Stimulated activated CD4-positive, alpha-beta T cell treated with anti-CD3 and anti-CD28 coated beads, Interleukin-12 subunit alpha, Interleukin-12 subunit beta, amount 100 ng/mL, for 4 hours (primary cell): Measurements from ENCODE around the gene WBP1L.
"Not testable (repeated sequence)": the region's sequence is repeated elsewhere in the genome, so short reads cannot be mapped to it uniquely, and the experiment has no call there.

ENCODE experiments used
- DNase-seq: peaks from one replicate; pipeline ENCODE4 v3.0.0-alpha.2; 2020

WBP1L gene

GRCh38 chr10:102814453-102814871 is 70.7 kb downstream of the WBP1L start:
- no peak for DNase-seq

- DNase-seq = no peak
Measured at GRCh38 chr10:102814873-102815661, 71.3 kb downstream of the WBP1L start.

GRCh38 chr10:102815790-102816549 is 72.2 kb downstream of the WBP1L start:
- no peak for DNase-seq

DNA sequence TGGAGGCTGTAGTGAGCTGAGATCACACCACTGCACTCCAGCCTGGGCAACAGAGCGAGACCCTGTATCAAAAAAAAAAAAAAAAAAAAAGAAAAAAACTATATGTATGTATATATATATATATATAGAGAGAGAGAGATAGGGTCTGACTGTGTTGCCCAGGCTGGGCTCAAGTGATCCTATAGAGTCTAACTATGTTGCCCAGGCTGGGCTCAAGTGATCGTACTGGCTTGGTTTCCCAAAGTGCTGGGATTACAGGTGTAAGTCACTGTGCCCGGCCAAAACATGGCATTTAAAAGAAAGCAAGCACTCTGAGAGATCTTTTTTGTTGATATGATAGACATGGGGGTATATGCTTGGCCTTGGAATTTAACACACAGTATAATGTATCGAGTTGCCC is 73.4 kb downstream of the WBP1L start:
- no peak for DNase-seq

- no peak for DNase-seq
Measured at GRCh38 chr10:102819054-102819453, 75.3 kb downstream of the WBP1L start.

GRCh38 chr10:102820008-102820407 is 76.3 kb downstream of the WBP1L start:
- DNase-seq = not testable (repeated sequence)

DNA sequence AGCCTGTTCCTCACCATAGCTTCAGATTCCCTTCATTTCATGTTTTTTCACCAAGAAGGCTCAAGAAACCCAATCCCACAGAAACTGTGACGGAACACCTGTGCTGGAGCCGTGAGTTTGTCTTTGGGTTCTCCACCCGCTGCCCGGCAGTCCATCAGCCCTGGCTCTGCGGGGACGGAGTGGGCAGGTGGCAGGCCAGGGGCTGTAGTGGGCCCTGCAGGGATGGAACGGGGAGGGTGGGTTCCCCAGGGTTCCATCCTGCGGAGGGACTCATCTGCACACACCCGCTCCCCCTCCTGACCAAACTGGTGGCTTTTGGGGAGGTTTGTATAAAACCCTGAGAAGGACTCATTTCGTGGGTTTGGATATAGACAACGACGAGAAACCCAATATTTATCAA is 78.5 kb downstream of the WBP1L start:
- no peak for DNase-seq

DNA sequence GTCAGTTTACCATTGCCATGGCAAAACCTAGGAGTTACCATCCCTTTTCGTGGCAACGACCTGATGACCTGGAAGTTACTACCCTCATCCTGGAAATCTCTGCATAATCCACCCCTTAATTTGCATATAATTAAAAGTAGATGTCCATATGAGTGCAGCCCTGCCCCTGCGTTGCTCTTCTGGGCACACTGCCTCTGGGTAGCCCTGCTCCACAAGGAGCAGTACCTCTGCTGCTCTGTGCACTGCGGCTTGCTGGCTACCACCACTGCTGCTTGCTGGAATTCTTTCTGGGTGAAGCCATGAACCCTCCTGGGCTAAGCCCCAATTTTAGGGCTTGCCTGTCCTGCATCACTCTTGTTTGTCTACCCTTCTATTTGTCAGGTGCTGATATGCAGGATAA is 80.9 kb downstream of the WBP1L start:
- no peak for DNase-seq

DNA sequence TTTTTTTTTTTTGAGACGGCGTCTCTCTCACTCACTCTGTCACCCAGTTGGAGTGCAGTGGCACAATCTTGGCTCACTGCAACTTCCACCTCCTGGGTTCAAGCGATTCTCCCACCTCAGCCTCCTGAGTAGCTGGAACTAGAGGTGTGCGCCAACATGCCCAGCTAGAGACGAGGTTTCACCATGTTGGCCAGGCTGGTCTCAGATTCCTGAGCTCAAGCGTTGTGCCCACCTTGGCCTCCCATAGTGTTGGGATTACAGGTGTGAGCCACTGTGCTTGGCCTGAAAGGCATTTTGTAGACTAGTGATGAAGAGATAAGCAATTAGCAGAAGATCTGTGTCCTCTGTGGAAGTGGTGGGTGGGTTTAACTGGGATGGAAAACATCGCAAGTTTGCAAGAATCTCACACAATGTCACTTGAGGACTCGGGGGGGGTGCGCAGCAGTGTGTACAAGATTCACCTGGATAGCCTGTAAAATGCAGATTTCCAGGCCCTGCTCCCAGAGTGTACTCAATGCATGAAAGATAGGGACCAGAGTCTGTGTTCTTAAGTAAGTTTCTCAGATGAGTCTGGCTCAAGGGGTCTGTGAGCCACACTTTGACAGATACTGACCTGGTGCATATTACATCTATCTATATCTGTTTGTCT is 82.5 kb downstream of the WBP1L start:
- DNase-seq = no peak

DNA sequence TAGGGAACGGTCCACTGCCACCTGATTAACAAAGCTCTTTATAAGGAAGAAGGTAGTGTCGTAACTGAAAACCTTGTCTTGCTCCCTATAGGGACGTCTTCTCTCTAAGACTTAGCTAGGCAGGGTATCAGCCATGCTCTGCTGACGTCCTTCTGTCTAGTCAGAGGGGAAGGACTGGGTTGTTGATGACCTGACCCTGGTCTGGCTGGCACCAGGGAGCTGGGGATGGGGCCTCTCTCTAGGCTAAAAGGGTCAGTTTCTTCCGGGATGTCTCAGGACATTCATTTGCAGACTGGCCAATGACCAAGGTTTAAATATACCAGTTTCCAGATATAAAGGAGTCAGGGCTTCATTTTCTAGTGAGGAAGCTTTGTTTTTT is 83.8 kb downstream of the WBP1L start:
- DNase-seq = no peak

GRCh38 chr10:102831322-102832071 is 87.7 kb downstream of the WBP1L start:
- no peak for DNase-seq

DNA sequence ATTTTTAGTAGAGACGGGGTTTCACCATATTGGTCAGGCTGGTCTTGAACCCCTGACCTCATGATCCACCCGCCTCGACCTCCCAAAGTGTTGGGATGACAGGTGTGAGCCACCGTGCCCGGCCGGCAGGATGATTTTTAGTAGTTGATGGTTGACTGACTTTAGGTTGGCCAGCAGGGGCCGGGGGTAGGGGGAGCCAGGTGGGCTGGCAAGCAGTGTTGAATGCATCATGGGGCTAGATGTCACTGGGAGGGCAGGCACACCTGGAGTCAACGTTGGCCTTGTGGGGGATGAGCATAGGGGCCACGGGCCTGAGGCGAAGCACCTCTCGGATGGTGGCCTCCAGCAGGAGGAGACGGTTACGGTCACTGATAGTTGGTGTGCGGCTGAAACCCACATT is 88.5 kb downstream of the WBP1L start:
- DNase-seq = no peak

DNA sequence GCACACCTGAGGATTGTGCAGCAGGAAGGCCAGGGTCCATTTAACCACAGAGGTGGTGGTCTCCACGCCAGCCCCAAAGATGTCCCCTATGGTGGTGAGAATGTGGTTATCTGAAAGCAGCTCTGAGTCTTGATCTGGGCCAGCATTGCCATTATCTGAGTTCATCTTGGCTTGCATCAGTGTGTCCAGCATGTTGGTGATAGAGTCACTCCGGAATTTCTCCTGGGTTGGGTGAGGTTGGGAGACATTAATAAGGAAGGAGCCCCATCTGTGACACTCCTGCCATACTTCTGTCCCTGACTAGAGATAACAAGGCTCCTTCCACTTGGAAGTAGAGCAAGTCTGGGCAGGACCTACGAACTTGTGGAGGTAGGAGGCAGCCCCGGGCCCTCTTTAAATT is 89.2 kb downstream of the WBP1L start:
- DNase-seq = no peak

GRCh38 chr10:102834143-102834542 is 90.4 kb downstream of the WBP1L start:
- DNase-seq = no peak

DNA sequence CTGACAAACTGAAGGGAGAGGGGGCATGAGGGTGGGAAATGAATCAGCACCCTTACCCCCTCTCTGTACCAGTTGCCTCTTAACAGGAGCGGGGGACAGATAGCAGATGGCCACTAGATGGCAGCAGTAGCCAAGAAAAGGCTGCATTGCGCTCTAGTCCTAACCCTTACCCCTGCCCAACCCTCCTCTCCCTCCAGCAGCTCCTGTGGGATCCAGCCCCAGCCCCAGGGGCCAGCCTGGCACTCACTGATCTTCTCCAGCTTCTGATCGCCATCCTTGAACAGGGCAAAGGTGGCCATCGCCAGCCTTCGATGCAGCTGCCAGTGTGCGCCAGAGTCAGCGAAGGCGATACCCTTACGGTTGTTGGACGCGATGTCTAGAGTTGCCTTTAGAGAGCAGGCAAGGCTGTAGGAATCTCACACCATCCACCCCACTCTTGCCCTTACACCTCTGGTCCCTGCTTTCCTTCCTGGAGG is 91.3 kb downstream of the WBP1L start:
- DNase-seq = peak; percentile 65

DNA sequence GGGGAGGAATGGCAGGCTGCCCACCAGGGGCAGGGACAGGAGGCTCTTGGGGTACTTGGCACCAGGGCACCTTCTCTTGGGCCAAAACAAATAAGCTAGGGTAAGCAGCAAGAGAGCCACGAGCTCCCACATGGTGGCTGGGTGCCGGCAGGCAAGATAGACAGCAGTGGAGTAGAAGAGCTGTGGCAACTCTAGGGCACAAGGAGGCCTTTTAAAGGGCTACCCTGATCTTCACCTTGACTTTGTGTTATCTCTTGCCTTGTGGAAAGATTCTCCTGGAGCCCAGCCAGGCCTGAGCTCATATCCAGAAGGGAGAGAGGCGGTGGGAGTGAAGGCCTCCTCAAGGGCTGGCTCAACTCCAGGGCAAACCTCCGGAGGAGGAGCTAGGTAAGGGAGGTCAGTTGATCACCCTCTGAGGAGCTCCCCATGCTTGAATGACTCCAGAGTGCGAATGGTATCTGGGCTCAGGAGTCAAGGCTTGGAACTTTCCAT is 93.5 kb downstream of the WBP1L start, which contains the start of gene CYP17A1:
TSS of gene CYP17A1 (minus strand) at position 184 of the 492 bp plus-strand sequence. CDS start at position 132, 52 bp downstream.
- no peak for DNase-seq

GRCh38 chr10:102838276-102838927 is 94.7 kb downstream of the WBP1L start:
- not testable (repeated sequence) for DNase-seq

DNA sequence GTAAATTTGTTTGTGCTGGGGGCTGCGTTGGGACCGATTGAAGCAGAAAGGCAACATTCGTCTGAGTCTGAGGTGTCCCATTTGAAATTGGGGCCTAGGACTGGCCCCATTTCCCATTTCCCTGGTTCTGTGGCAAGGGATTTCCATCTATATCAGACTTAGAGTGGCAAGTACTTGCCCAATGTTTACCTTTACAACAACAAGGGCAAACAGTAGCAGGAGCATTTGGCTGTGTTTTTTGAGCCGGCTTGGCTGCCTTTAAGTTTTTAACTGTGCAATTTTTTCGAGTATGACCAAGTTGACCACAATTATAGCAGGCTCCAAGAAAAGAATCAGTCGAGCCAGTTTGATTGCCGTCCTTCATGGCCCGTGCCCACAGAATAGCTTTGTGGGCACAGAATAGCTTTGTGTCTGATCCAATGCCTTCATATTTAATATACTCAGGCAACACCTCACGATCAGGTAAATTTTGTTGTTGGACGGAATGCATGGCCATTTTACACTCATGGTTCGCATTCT is 98.1 kb downstream of the WBP1L start:
- DNase-seq = no peak

DNA sequence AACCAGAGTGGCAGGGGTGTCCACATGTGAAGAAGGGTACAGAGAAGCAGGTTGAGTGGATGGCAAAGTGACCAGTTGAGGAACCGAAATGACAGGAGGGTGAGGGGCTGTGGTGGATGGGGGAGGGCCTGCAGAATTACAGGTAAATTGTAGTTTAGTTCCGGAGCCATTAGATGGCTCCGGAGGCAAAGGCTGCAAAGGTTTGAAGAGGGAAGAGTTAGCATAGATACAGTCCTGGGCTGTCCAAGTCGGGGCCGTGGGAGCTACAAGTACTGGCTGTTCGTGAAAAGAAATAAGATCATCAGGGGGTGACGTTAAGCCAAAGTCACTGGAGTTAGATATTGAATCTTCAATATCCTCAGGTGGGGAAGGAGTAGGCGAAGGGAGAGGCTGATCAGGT is 99.4 kb downstream of the WBP1L start:
- not testable (repeated sequence) for DNase-seq

DNA sequence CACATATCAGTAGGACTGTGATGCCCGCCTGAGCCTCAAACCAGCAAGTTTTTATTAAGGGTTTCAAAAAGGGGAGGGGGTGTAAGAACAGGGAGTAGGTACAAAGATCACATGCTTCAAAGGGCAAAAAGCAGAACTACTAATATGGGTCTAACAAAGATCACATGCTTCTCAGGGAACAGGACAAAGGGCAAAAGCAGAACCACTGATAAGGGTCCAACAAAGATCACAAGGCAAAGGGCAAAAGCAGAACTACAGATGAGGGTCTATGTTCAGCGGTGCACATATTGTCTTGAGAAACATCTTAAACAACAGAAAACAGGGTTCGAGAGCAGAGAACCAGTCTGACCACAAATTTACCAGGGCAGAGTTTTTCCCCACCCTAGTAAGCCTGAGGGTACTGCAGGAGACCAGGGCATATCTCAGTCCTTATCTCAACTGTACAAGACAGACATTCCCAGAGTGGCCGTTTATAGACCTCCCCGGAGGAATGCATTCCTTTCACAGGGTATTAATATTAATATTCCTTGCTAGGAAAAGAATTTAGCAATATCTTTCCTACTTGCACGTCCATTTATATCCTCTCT is 100.5 kb downstream of the WBP1L start:
- not testable (repeated sequence) for DNase-seq

- DNase-seq = no peak
Measured at GRCh38 chr10:102845352-102845902, 101.7 kb downstream of the WBP1L start.
